CD4-positive, alpha-beta T cell treated with Interleukin-17A for 4 hours (primary cell): Measurements from ENCODE around the gene MYH2.

Experiments used
- DNase-seq: peaks from one replicate; pipeline ENCODE4 v3.0.0-alpha.2; 2020; ENCODE audit warnings: mixed read lengths

MYH2 gene

GRCh38 chr17:10513299-10514067 is 36.0 kb downstream of the MYH2 start:
- DNase-seq, result no peak

GRCh38 chr17:10512856-10513255 is 36.6 kb downstream of the MYH2 start:
- DNase-seq, result no peak

- DNase-seq, result no peak
Measured at GRCh38 chr17:10499950-10500349, 49.5 kb downstream of the MYH2 start.

- DNase-seq, result no peak
Measured at GRCh38 chr17:10492004-10492403, 57.5 kb downstream of the MYH2 start.

GRCh38 chr17:10482252-10482651 is 67.2 kb downstream of the MYH2 start:
- DNase-seq, result no peak

GRCh38 chr17:10477701-10478100 is 71.8 kb downstream of the MYH2 start:
- no peak for DNase-seq

GRCh38 chr17:10474536-10474935 is 74.9 kb downstream of the MYH2 start:
- DNase-seq, result no peak

- no peak for DNase-seq
Measured at GRCh38 chr17:10471858-10472257, 77.6 kb downstream of the MYH2 start.
